GM19463 (cell line): ENCODE data around the gene SERP2.

Experiments
- ATAC-seq: cut with Tn5 transposase; IDR thresholded peaks from one replicate; pipeline ENCODE4 v1.9.1; 2021; ENCODE audit warnings: mild to moderate bottlenecking, moderate library complexity; ENCODE audit not compliant: unreplicated experiment

SERP2 gene

GRCh38 chr13:44407891-44408290 lies 34.3 kb downstream of the SERP2 start:
- ATAC-seq: no peak

DNA sequence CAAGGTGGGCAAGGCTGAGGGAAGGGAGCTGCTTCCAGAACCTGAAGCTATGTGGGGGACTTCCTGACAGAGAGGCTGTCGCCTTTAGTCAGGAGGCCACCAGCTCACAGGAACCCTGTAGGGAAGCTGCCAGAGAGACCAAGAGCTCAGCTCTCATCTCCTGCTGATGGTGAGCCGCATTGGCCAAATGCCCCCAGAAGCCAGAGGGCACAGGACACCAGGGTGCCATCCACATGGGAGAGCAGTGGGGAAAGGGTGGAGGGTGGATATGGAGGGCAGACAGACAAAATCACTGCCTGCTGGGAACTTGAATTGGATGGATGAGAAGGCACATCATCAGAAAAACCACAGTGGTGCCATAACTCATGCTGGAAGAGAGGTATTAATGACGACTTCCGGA lies 36.0 kb downstream of the SERP2 start:
- no peak for ATAC-seq

DNA sequence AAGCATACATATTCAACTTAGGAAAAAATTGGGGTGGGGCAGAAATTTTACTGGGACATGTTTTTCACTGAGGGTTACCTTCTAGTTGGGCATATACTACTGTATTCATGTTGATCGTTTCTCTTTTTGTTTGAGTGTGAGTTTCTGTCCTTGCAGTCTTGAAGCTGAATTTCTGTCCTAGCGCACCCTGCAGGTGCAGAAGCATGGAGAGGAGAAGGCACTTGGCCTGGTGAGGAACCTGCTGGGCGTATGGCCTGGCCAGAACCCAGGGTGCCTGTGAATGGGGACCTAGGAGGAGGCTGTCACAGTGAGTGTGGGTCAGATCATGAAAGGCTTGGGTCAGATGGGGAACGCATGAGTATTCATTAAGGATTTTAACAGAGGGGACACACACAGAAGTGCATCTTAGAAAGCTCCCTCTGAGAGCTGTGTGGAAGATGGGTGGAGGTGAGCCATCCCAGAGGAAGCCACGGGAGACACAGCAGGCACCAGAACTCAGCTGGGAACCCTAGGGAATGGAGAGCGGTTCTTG lies 36.8 kb downstream of the SERP2 start:
- ATAC-seq: no peak

DNA sequence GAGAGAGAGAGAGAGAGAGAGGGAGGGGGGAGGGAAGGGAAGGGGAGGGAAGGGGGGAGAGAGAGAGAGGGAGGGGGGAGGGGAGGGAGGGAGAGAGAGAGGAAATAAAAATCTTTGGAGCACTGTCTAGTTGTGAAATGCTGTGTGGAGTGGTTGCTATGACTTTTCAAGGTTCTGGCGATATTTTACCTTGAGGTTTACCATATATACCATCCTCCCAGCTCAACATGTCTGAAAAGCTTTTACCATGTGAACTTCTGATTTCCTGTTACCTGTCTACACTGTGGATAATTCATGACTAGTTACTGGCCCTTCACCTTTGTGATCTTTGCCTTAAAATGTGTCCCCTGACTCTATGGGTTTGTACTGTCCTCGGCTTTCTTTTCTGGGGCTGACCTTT lies 38.2 kb downstream of the SERP2 start:
- no peak for ATAC-seq

GRCh38 chr13:44412346-44412935 lies 38.8 kb downstream of the SERP2 start:
- no peak for ATAC-seq

DNA sequence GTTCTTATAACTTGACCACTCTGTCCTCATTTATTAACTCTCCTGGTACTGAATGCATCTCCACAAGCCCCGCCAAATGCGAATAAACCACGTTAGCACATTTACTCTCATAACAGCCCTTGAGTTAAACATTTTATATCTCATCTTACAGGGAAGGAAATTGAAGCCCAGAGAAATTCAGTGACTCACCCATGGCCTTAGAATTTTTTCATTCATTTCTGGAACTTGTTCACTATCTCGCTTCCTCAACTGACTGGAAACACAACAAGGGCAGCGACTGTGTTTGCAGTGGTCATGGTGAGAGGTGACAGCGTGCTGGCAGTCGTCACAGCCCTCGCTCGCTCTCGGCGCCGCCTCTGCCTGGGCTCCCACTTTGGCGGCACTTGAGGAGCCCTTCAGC lies 39.5 kb downstream of the SERP2 start:
- ATAC-seq: no peak

- ATAC-seq: no peak
These were observed 41.1 kb downstream of the SERP2 start for GRCh38 chr13:44414716-44415115.

DNA sequence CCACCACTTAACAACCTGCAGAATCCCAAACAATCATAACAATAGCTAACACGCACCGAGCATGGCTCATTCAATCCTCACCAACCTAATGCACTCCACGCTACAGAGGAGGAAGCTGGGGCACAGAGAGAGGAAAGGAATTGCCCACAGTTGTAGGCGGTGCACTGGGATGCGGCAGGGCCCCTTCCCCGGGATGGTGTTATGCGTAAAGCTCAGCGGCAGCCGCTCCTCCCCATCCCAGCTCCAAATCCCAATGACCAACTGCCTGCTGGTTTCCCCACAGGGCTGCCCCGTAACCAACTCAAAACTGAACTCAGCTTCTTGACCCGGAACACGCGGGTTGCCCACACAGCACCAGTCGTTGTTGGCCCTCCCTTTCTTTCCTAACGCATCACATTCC lies 42.2 kb downstream of the SERP2 start:
- no peak for ATAC-seq

DNA sequence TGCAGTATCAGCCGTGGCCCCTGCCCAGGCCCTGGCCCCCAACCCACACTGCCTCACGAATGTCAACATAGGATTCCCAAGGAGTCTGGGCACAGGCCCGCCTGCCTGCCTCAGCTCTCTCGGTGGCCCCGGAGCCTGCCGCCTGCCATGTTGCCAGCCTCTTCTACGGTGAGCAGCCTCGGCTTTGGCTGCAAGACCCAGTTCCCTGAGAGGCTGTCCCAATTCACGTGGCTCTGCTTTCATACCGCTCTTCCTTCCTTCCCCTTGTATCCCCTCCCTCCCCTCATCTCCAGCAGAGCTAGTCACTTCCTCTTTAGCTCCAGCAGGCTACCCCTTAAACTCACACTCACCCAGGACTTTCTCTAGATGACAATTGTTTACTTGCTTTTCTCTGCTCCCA lies 42.7 kb downstream of the SERP2 start:
- ATAC-seq: no peak

DNA sequence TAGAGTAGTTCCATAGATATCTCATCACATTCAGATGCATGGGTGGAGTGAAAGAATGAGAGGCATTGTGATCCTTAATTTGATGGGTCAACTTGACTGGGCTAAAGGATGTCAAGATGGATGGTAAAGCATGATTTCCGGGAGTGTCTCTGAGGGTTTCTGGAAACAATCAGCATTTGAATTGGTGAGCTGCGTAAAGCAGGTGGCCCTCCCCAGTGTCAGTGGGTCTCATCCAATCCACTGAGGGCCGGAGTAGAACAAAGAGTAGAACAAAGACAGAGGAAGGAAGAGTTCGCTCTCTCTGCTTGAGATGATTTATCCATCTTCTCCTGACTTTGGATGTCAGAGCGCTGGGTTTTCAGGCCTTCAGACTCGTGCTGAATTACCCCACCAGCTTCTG lies 43.1 kb downstream of the SERP2 start:
- no peak for ATAC-seq

DNA sequence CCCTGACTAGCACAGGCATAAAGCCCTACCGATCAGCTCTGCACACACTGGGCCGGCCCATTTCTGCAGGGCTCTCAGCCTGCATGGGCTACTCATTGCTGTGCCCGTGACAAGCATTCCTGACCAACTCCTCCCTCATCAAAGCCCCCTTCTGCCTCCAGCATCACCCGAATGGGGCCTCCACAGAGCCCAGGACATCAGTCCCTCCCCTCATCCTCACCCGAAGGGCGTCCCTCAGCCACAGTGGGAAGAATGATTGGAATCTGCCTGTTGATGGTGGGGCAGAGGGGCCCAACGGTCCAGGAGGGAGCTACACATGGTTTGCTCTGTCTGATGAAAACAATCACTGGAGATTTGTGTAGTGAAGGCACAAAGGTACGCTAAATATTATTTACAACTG lies 43.8 kb downstream of the SERP2 start:
- no peak for ATAC-seq

DNA sequence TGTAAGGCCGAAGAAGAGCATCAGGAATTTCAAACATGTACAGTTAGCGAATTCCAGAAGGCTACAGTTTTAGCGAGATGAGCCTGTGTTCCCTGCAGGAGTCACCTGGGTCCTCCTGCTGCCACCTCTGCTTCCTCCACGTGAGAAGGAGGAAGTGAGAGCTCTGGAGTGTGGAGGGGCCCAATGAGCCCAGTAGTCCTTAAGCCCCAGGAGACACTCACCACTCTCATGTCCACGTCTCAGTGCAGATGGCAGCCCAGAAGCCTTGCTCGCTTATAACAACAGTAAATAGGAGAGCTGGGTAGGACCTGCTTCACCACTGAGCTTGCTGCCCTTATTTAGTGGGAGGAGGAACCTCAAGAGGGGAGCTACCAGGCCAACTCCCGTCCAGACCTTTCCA lies 44.3 kb downstream of the SERP2 start:
- no peak for ATAC-seq

- ATAC-seq: no peak
These were observed 47.0 kb downstream of the SERP2 start for GRCh38 chr13:44420376-44421220.

- ATAC-seq: no peak
These were observed 48.4 kb downstream of the SERP2 start for GRCh38 chr13:44421853-44422525.

GRCh38 chr13:44422755-44423643 lies 49.4 kb downstream of the SERP2 start:
- ATAC-seq: no peak

- ATAC-seq: no peak
These were observed 50.2 kb downstream of the SERP2 start for GRCh38 chr13:44423824-44424223.

DNA sequence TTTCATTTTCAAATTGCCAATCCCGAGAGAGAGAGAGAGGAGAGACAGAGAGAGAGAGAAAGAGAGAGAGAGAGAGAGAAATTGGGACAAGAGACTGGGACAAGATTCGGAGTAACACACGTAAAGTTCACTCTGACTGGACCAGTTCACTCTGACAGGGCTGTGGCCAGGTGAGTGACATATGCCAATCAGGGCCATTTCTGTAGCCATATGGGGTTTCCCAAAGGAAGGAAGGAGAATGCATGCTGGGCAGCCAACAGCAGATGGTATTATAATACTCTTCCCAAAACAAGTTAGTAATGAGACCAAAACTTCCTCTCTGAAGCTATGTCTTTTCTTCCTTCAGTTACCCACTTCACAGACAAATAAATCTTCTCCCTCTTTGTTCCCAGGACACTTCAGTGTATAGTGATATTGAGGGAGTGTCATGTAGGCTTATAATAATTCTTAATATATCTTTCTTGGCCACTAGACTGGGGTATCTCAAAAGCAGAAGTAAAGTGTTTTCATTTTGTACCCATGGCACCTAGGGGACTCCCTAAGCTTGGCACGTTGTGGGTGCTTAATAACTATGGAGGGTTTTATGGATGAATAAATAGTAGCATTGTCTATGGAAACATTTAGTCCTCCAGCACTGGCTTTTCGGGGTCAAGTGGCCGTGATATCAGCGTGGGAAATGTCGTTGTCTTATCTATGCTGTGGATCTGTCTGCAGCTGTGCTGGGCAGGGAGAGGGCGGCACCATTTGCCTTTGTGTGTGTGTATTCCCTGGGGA lies 51.6 kb downstream of the SERP2 start:
- ATAC-seq: no peak

- ATAC-seq: no peak
These were observed 52.1 kb downstream of the SERP2 start for GRCh38 chr13:44425815-44426078.

GRCh38 chr13:44426461-44426860 lies 52.8 kb downstream of the SERP2 start:
- ATAC-seq: no peak

DNA sequence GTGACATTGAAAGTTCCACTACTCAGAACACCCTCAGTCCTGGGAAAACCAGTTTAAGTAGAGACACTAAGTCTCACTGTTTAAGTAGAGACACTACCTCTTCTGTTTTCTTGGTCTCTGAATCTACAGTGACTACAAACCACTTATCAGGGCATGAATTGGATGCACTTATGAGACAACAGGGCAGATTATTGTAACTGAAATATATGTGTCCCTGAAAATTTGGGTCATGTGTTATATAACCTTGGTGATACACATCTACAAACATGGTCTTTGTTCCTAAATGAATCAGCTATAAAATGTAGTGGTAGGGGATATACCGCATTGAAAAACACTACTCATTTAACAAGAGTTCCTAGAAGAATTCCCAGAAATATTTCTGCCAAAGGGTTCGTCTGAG lies 55.7 kb downstream of the SERP2 start:
- ATAC-seq: no peak
